B cell (primary cell): ENCODE results near the gene DYDC2. TPM values are rescaled to one million over a fixed set of nuclear protein-coding genes. Genes with fewer than 3 reads are reported as not detected.

Experiments used
- ATAC-seq: fragments of 200-7000 bp; cut with Tn5 transposase; one replicate; pipeline ENCODE4 v1.10.0; 2021; ENCODE audit warnings: low read depth, mild to moderate bottlenecking, moderate number of reproducible peaks, moderate library complexity
- CTCF ChIA-PET: fragments of 350-600 bp; sonication (Branson Sonifier 250); formaldehyde crosslinking; loops from one replicate; lab custom pipeline; 2021; ENCODE audit warnings: antibody characterized with exemption, inconsistent platforms; lab: Charles Lee
- POLR2A ChIA-PET: fragments of 350-600 bp; sonication (Branson Sonifier 250); formaldehyde crosslinking; loops from one replicate; lab custom pipeline; 2021; ENCODE audit warnings: antibody characterized with exemption; lab: Charles Lee
- DNase-seq: peaks from one replicate; pipeline ENCODE4 v3.0.0; 2013
- H2AFZ ChIP-seq: 2 replicates; pipeline ENCODE4 v1.6.1; 2012; ENCODE audit warnings: mild to moderate bottlenecking, low read depth, low read length; ENCODE audit not compliant: insufficient read depth, poor library complexity, severe bottlenecking
- H3K27ac ChIP-seq, 2 donors: 1 replicate in 1 of 2; 2 replicates in 1 of 2; pipeline ENCODE4 v1.5.1; 2012 to 2013; ENCODE audit warnings: low read length in 2 of 2, mild to moderate bottlenecking in 2 of 2, moderate library complexity in 1 of 2
- H3K27me3 ChIP-seq, 4 experiments: fragments of 200-600 bp in 1 of 4; sonication (generic) in 1 of 4; replicated peaks in 1 of 4; 1 replicate in 2 of 4; 2 replicates in 2 of 4; pipeline versions ENCODE4 v1.6.1 to v1.7.0; 2013 to 2016; ENCODE audit warnings: low read length in 3 of 4, mild to moderate bottlenecking in 2 of 4, mixed read lengths in 1 of 4, moderate library complexity in 1 of 4; ENCODE audit not compliant: insufficient read depth in 4 of 4, control insufficient read depth in 3 of 4; ENCODE audit errors: control extremely low read depth in 1 of 4
- H3K36me3 ChIP-seq, 2 experiments: replicated peaks in 1 of 2; 1 replicate in 1 of 2; 2 replicates in 1 of 2; pipeline versions ENCODE4 v1.6.1 to v1.7.1; 2013; ENCODE audit warnings: low read length in 1 of 2; ENCODE audit not compliant: insufficient read depth in 2 of 2, control insufficient read depth in 1 of 2; ENCODE audit errors: control extremely low read depth in 1 of 2, extremely low read depth in 1 of 2
- H3K4me1 ChIP-seq, 2 donors: fragments of 200-600 bp in 1 of 2; sonication (generic) in 1 of 2; 1 replicate in 1 of 2; 2 replicates in 1 of 2; pipeline versions ENCODE4 v1.5.1 to v1.6.1; 2013 to 2017; ENCODE audit warnings: low read length in 2 of 2; ENCODE audit not compliant: control insufficient read depth in 2 of 2, insufficient read depth in 2 of 2
- H3K4me2 ChIP-seq: replicated peaks from 2 replicates; pipeline ENCODE3; 2012; ENCODE audit warnings: mild to moderate bottlenecking, low read depth, low read length; ENCODE audit not compliant: poor library complexity, severe bottlenecking
- H3K4me3 ChIP-seq, 5 experiments: fragments of 200-600 bp in 1 of 5; sonication (generic) in 1 of 5; 1 replicate in 3 of 5; 2 replicates in 2 of 5; pipeline versions ENCODE4 v1.5.1 to v1.7.0; 2011 to 2016; ENCODE audit warnings: low read length in 4 of 5, mild to moderate bottlenecking in 4 of 5, low read depth in 2 of 5, control low read depth in 1 of 5, moderate library complexity in 1 of 5; ENCODE audit not compliant: insufficient read depth in 1 of 5; ENCODE audit errors: control extremely low read depth in 1 of 5, extremely low read depth in 1 of 5
- H3K79me2 ChIP-seq: fragments of 200-600 bp; sonication (generic); one replicate; pipeline ENCODE4 v1.6.0; 2016; ENCODE audit warnings: low read length; ENCODE audit not compliant: control insufficient read depth, insufficient read depth
- H3K9ac ChIP-seq: fragments of 200-600 bp; sonication (generic); 2 replicates; pipeline ENCODE4 v1.6.1; 2017; ENCODE audit warnings: mild to moderate bottlenecking, low read length, moderate library complexity
- H3K9me3 ChIP-seq, 3 donors: one replicate each; pipeline versions ENCODE4 v1.6.1 to v1.7.1; 2013; ENCODE audit warnings: low read length in 2 of 3; ENCODE audit not compliant: control insufficient read depth in 2 of 3, insufficient read depth in 1 of 3; ENCODE audit errors: control extremely low read depth in 1 of 3
- H4K20me1 ChIP-seq: 2 replicates; pipeline ENCODE4 v1.6.0; 2012; ENCODE audit warnings: mild to moderate bottlenecking, low read length; ENCODE audit not compliant: insufficient read depth, control insufficient read depth, poor library complexity, severe bottlenecking
- H3K27ac Mint-ChIP-seq: one replicate; pipeline ENCODE4 v1.8.0; 2021; ENCODE audit warnings: mixed read lengths
- H3K27me3 Mint-ChIP-seq: one replicate; pipeline ENCODE4 v1.8.0; 2021; ENCODE audit warnings: mixed read lengths
- H3K4me1 Mint-ChIP-seq: one replicate; pipeline ENCODE4 v1.8.0; 2021; ENCODE audit warnings: mixed read lengths
- H3K4me3 Mint-ChIP-seq: one replicate; pipeline ENCODE4 v1.8.0; 2021; ENCODE audit warnings: mixed read lengths
- H3K9me3 Mint-ChIP-seq: one replicate; pipeline ENCODE4 v1.8.0; 2022; ENCODE audit warnings: mixed read lengths; ENCODE audit not compliant: insufficient read depth
- CTCF ChIP-seq: fragments of 200-600 bp; IDR thresholded peaks from one replicate; pipeline ENCODE4 v1.8.0; 2022; ENCODE audit warnings: antibody characterized with exemption, mild to moderate bottlenecking
- EZH2 ChIP-seq: IDR thresholded peaks from 2 replicates; pipeline ENCODE4 v1.6.1; 2012; ENCODE audit warnings: borderline replicate concordance, low read depth, mild to moderate bottlenecking, moderate library complexity, low read length; ENCODE audit not compliant: insufficient read depth, poor library complexity, severe bottlenecking
- WGBS: methylation state at CpG from one replicate; pipeline ENCODE4 v1.1.5; 2013; ENCODE audit warnings: missing lambda C conversion rate; ENCODE audit not compliant: insufficient coverage; 5-methylcytosine and 5-hydroxymethylcytosine counted together
- intact Hi-C: fragments of 100-400 bp; cut with micrococcal nuclease; formaldehyde crosslinking; loops from one replicate; pipeline ENCODE4 v1.10.0; 2022
- polyA plus RNA-seq: library from polyadenylated mRNA; depleted of rRNA; stranded (reverse); fragments of >200 nt; gene quantifications from 2 replicates; pipeline ENCODE4 v1.2.3, GENCODE V29; 2012
- total RNA-seq, 2 donors: library from RNA; stranded (reverse); fragments of 120-200 nt in 1 of 2; gene quantifications; 1 replicate in 1 of 2; 2 replicates in 1 of 2; pipeline versions ENCODE4 v1.2.3 to v1.2.4, GENCODE V29; 2013 to 2022

DYDC2 gene
- total and polyA plus RNA-seq, 2 donors (not counting 1 experiment from before 2014, with no cell fraction given) = not detected

GRCh38 chr10:80410578-80411145 lies 54.1 kb downstream of the DYDC2 start:
- Histone ChIP-seq H4K20me1 (no peaks in the 10 kb centered on the region), H3K9ac (no peak overlapping the region), H3K4me2 (no peak overlapping the region), H3K36me3 (no peaks in the 10 kb centered on the region), H3K4me1 (peaks cover 6 to 15% of the 10 kb centered on the region in 2 donors), H3K4me3 (no peak overlapping the region), H3K27me3 (no peaks in the 10 kb centered on the region), H3K79me2 (no peaks in the 10 kb centered on the region), H3K27ac (no peak overlapping the region), H2AFZ (no peak overlapping the region), H3K9me3 (peaks cover 0 to 5% (median 0%) of the 10 kb centered on the region in 3 donors)
- Mint-ChIP-seq H3K27ac (no peak overlapping the region), H3K4me1 (peaks cover 13% of the 10 kb centered on the region), H3K27me3 (peaks cover 5% of the 10 kb centered on the region), H3K4me3 (no peak overlapping the region), H3K9me3 (no peaks in the 10 kb centered on the region)
- CTCF ChIA-PET = interaction anchor here (1.0 to 1.8 kb wide), 4 partner anchors 11 to 130 kb away, joined by 3 to 5 read pairs (median 4); no protein-coding TSS in a partner anchor
- no peak for DNase-seq
- POLR2A ChIA-PET = no interaction called here
- intact Hi-C loops = no loop called here
- WGBS = 92% methylated on average over 1 of the region's 5 CpGs
- no peak for ATAC-seq
- TF ChIP-seq EZH2 = no peak

GRCh38 chr10:80411267-80411668 lies 54.7 kb downstream of the DYDC2 start:
- no peak overlapping the region for H2AFZ ChIP-seq
- H3K4me2 ChIP-seq = no peak overlapping the region
- H3K27me3 ChIP-seq = no peaks in the 10 kb centered on the region
- TF ChIP-seq EZH2 = no peak
- no peak for TF ChIP-seq CTCF
- DNase-seq = no peak
- H3K9me3 ChIP-seq = peaks cover 0 to 5% (median 0%) of the 10 kb centered on the region in 3 donors
- ChIA-PET POLR2A (interaction anchor here (0.6 kb wide), 1 partner anchor 10 kb away, joined by 3 read pairs; no protein-coding TSS in a partner anchor), CTCF (interaction anchor here (0.6 to 1.7 kb wide), 4 partner anchors 10 to 130 kb away, joined by 3 to 5 read pairs (median 3); no protein-coding TSS in a partner anchor)
- Mint-ChIP-seq H3K4me1 (peaks cover 13% of the 10 kb centered on the region), H3K27me3 (peaks cover 5% of the 10 kb centered on the region), H3K27ac (no peak overlapping the region), H3K9me3 (no peaks in the 10 kb centered on the region), H3K4me3 (no peak overlapping the region)
- intact Hi-C loops = no loop called here
- no peak overlapping the region for H3K27ac ChIP-seq
- H4K20me1 ChIP-seq = no peaks in the 10 kb centered on the region
- H3K79me2 ChIP-seq = no peaks in the 10 kb centered on the region
- ATAC-seq = no peak
- no peak overlapping the region for H3K9ac ChIP-seq
- H3K36me3 ChIP-seq = no peaks in the 10 kb centered on the region
- 100% methylated on average over 2 of the region's 2 CpGs for WGBS
- H3K4me3 ChIP-seq = no peak overlapping the region
- H3K4me1 ChIP-seq = peaks cover 6 to 15% of the 10 kb centered on the region in 2 donors
